ENCODE data around the gene ZNF236.

DNA sequence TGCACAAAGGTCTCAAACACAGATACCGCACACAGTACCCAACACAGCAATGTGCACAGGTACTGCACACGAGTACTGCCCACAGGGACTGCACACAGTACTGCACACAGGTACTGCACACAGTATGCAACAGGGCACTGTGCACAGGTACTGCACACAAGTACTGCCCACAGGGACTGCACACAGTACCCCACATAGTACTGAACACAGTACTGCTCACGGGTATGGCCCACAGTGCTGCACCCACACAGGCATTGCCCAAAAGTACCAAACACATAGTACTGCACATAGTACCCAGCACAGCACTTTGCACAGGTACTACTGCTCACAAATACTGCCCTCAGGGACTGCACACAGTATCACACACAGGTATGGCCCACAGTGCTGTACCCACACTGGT, 73.1 kb downstream of the ZNF236 start:
- no peak for TF ChIP-seq BRCA1 (IDR thresholded peaks at IDR 0.05; ENCODE audit: low read depth, low read length)
- TF ChIP-seq EZH2 (IDR thresholded peaks at IDR 0.05; ENCODE audit: low read depth, low read length, severe bottlenecking) = no peak
- TF ChIP-seq CTCF (IDR thresholded peaks at IDR 0.05; ENCODE audit: control extremely low read depth in 1 of 3, insufficient read depth in 1 of 3, low read depth in 1 of 3, low read length in 3 of 3) = no peak
- TF ChIP-seq KDM1A (IDR thresholded peaks at IDR 0.05; ENCODE audit: borderline replicate concordance, low read length) = no peak
- no peak for TF ChIP-seq SP1 (IDR thresholded peaks at IDR 0.05; ENCODE audit: low read depth, low read length)
- no peak for TF ChIP-seq POLR2AphosphoS5 (IDR thresholded peaks at IDR 0.05; ENCODE audit: low read depth, low read length)
- TF ChIP-seq MAFK (IDR thresholded peaks at IDR 0.05; ENCODE audit: low read depth, low read length) = no peak
- no peak for TF ChIP-seq ATF2 (IDR thresholded peaks at IDR 0.05; ENCODE audit: low read length)
- no peak for TF ChIP-seq POLR2A (IDR thresholded peaks at IDR 0.05; ENCODE audit: control extremely low read depth in 1 of 2, low read depth in 2 of 2, low read length in 2 of 2)
- no peak for TF ChIP-seq SIN3A (conservative IDR thresholded peaks at IDR 0.05 in 1 of 2, IDR thresholded peaks at IDR 0.05 in 1 of 2; ENCODE audit: low read depth in 1 of 2, low read length in 2 of 2)
- TF ChIP-seq, protein P1, sequence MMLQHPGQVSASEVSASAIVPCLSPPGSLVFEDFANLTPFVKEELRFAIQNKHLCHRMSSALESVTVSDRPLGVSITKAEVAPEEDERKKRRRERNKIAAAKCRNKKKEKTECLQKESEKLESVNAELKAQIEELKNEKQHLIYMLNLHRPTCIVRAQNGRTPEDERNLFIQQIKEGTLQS (IDR thresholded peaks at IDR 0.05; ENCODE audit: insufficient read depth, low read depth, low read length) = no peak
- TF ChIP-seq RNF2 (IDR thresholded peaks at IDR 0.05; ENCODE audit: borderline replicate concordance, low read depth, low read length, missing control alignments, poor library complexity, severe bottlenecking) = no peak

All from H1 (cell line).